Mucosa of rectum (tissue), 2 donors: ENCODE data around the gene C11orf54.
"Not testable (repeated sequence)": the region's sequence is repeated elsewhere in the genome, so short reads cannot be mapped to it uniquely, and the experiment has no call there.

Experiments
- H3K27ac ChIP-seq, 2 donors: one replicate each; pipeline ENCODE4 v1.7.0; 2013; ENCODE audit warnings: inconsistent platforms in 2 of 2, low read depth in 2 of 2, low read length in 2 of 2
- H3K27me3 ChIP-seq, 2 donors: one replicate each; pipeline ENCODE4 v1.7.0; 2013; ENCODE audit warnings: low read length in 2 of 2; ENCODE audit not compliant: control insufficient read depth in 2 of 2, insufficient read depth in 2 of 2
- H3K36me3 ChIP-seq, 2 donors: one replicate each; pipeline ENCODE4 v1.7.0; 2013; ENCODE audit warnings: low read length in 2 of 2; ENCODE audit not compliant: control insufficient read depth in 2 of 2, insufficient read depth in 2 of 2
- H3K4me1 ChIP-seq, 2 donors: one replicate each; pipeline ENCODE4 v1.7.0; 2013; ENCODE audit warnings: low read length in 2 of 2, mild to moderate bottlenecking in 1 of 2; ENCODE audit not compliant: control insufficient read depth in 2 of 2, insufficient read depth in 2 of 2
- H3K4me3 ChIP-seq, 2 donors: one replicate each; pipeline ENCODE4 v1.7.0; 2013; ENCODE audit warnings: low read length in 2 of 2
- H3K9ac ChIP-seq, 2 donors: one replicate each; pipeline ENCODE4 v1.7.0; 2013; ENCODE audit warnings: low read length in 2 of 2, low read depth in 1 of 2, mild to moderate bottlenecking in 1 of 2
- H3K9me3 ChIP-seq, 2 donors: one replicate each; pipeline ENCODE4 v1.7.0; 2013; ENCODE audit warnings: low read length in 2 of 2; ENCODE audit not compliant: control insufficient read depth in 2 of 2
- donor health status: healthy.
- donor health status: Normal muscosa, but diverticular disease.

The C11orf54 gene

GRCh38 chr11:93761910-93762309 is 20.4 kb downstream of the C11orf54 start:
- peaks cover 33 to 60% of the 10 kb centered on the region in 2 donors for H3K36me3 ChIP-seq
- no peak overlapping the region for H3K27ac ChIP-seq
- H3K4me3 ChIP-seq = no peak overlapping the region
- no peaks in the 10 kb centered on the region for H3K27me3 ChIP-seq
- no peaks in the 10 kb centered on the region for H3K9me3 ChIP-seq
- H3K9ac ChIP-seq = no peak overlapping the region
- H3K4me1 ChIP-seq = no peaks in the 10 kb centered on the region

- H3K36me3 ChIP-seq = peaks cover 19 to 31% of the 10 kb centered on the region in 2 donors
- H3K4me3 ChIP-seq = no peak overlapping the region
- no peaks in the 10 kb centered on the region for H3K9me3 ChIP-seq
Measured at GRCh38 chr11:93765551-93765950, 24.1 kb downstream of the C11orf54 start.

DNA sequence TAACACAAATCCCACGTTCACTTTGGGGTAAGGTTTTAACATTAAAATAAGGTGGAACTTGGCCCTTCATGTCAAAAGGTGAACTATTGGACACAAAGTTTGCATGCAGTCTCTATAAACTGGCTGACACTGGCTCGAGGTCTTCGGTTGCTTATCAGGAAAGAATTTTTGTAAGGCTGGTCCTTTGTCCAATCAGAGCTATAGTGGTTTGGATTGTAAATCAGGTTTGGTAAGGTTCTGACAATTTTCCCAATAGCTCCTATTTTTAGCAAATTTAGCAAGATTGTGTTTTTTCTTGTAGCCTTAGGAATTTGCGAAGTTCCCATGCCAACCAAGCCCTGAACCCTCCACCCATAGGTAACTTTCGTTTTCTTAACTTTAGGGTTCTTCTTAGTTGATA is 25.0 kb downstream of the C11orf54 start:
- H3K9me3 ChIP-seq = no peaks in the 10 kb centered on the region
- H3K27me3 ChIP-seq = no peaks in the 10 kb centered on the region
- H3K4me3 ChIP-seq = no peak overlapping the region
- H3K9ac ChIP-seq = no peak overlapping the region
- peaks cover 14 to 26% of the 10 kb centered on the region in 2 donors for H3K36me3 ChIP-seq
- H3K27ac ChIP-seq = no peak overlapping the region
- H3K4me1 ChIP-seq = no peaks in the 10 kb centered on the region

More at GRCh38 chr11:93765551-93765950, 24.1 kb downstream of the C11orf54 start:
- no peak overlapping the region for H3K9ac ChIP-seq
- H3K27ac ChIP-seq = no peak overlapping the region
- no peaks in the 10 kb centered on the region for H3K4me1 ChIP-seq
- no peaks in the 10 kb centered on the region for H3K27me3 ChIP-seq

GRCh38 chr11:93767018-93767417 is 25.5 kb downstream of the C11orf54 start:
- H3K27me3 ChIP-seq = no peaks in the 10 kb centered on the region
- H3K4me3 ChIP-seq = no peak overlapping the region
- no peak overlapping the region for H3K27ac ChIP-seq
- no peaks in the 10 kb centered on the region for H3K9me3 ChIP-seq
- H3K9ac ChIP-seq = no peak overlapping the region
- peaks cover 10 to 22% of the 10 kb centered on the region in 2 donors for H3K36me3 ChIP-seq
- no peaks in the 10 kb centered on the region for H3K4me1 ChIP-seq

GRCh38 chr11:93770160-93770559 is 28.7 kb downstream of the C11orf54 start:
- Histone ChIP-seq H3K36me3 (no peaks in the 10 kb centered on the region), H3K27ac (no peak overlapping the region), H3K4me1 (no peaks in the 10 kb centered on the region), H3K9me3 (no peaks in the 10 kb centered on the region), H3K27me3 (no peaks in the 10 kb centered on the region), H3K4me3 (no peak overlapping the region), H3K9ac (no peak overlapping the region)

DNA sequence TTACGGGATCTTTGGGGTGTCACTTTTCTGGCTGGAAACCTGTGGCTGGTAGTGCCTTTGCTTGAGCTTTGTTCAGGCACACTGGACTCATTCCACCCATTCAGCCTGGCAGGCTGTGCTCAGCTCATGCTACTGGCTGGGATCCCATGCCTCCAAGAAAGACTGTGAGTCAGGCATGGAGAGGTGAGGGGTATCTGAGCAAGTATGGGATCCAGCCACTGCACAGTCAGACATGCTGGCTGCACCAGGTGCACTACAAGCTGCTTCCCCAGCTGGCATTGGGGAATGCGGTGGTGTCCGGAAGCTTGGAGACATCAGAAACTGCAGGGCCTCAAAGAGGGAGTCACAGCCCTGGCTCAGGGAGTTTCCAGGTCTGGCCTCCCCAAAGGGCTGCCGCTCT is 30.7 kb downstream of the C11orf54 start:
- H3K9me3 ChIP-seq = no peaks in the 10 kb centered on the region
- no peaks in the 10 kb centered on the region for H3K27me3 ChIP-seq
- H3K4me3 ChIP-seq = no peak overlapping the region
- H3K4me1 ChIP-seq = no peaks in the 10 kb centered on the region
- no peak overlapping the region for H3K9ac ChIP-seq
- no peaks in the 10 kb centered on the region for H3K36me3 ChIP-seq
- H3K27ac ChIP-seq = no peak overlapping the region

DNA sequence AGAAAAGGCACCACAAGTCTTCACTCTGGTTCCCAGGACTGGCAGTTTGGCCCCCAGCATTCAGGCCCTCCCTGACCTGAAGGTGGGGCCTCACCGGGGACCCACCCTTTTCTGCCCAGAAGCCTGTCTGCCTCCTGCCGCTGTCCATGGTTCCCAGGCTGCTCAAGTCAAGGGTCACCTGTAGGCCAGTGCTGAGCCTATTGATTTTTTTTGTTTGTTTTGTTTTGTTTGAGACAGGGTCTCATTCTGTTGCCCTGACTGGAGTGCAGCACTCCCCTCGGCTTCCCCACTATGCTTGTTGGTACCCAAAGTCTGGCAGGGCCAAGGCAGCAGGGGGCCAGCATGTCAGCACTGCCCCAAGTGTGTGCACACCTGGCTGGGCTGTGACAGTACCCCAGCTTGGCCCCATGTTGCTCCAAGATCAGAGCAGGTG is 31.6 kb downstream of the C11orf54 start:
- H3K27ac ChIP-seq = no peak overlapping the region
- H3K4me3 ChIP-seq = no peak overlapping the region
- no peaks in the 10 kb centered on the region for H3K27me3 ChIP-seq

GRCh38 chr11:93773601-93774200 is 32.2 kb downstream of the C11orf54 start:
- Histone ChIP-seq H3K9me3 (no peaks in the 10 kb centered on the region), H3K27ac (no peak overlapping the region), H3K4me3 (no peak overlapping the region), H3K9ac (no peak overlapping the region), H3K4me1 (no peaks in the 10 kb centered on the region), H3K27me3 (no peaks in the 10 kb centered on the region), H3K36me3 (no peaks in the 10 kb centered on the region)

More for the DNA sequence above, 31.6 kb downstream of the C11orf54 start:
- Histone ChIP-seq H3K4me1 (no peaks in the 10 kb centered on the region), H3K9me3 (no peaks in the 10 kb centered on the region), H3K9ac (no peak overlapping the region), H3K36me3 (no peaks in the 10 kb centered on the region)

- H3K9ac ChIP-seq, H3K4me3 ChIP-seq, H3K27me3 ChIP-seq, H3K36me3 ChIP-seq, H3K4me1 ChIP-seq, H3K27ac ChIP-seq, H3K9me3 ChIP-seq: not testable (repeated sequence)
Measured at GRCh38 chr11:93774560-93774959, 33.1 kb downstream of the C11orf54 start.

DNA sequence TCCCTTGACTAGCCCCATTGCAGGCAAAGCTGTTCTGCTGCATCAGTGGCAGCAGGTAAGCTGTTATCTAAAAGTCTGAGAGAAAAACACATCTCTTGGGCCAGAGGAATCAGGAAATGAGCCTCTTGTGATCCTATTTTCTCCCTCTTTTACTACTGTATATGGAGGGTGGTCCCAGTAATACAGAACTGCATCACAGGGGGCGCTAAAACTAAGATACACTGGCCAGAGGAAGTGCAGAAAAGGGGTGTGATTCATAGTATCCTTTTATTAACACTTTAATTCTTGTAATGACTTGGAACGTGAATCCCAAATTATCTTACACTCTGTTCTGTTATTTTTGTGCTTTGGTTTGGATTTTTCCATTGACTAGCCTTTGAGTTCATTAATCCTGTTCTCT is 33.8 kb downstream of the C11orf54 start:
- no peaks in the 10 kb centered on the region for H3K36me3 ChIP-seq
- H3K4me1 ChIP-seq = no peaks in the 10 kb centered on the region
- no peak overlapping the region for H3K9ac ChIP-seq
- no peaks in the 10 kb centered on the region for H3K9me3 ChIP-seq
- no peaks in the 10 kb centered on the region for H3K27me3 ChIP-seq
- H3K4me3 ChIP-seq = no peak overlapping the region
- no peak overlapping the region for H3K27ac ChIP-seq
